HG02943 (cell line): ENCODE results near the gene DIS3L2.
"Not testable (repeated sequence)": the region's sequence is repeated elsewhere in the genome, so short reads cannot be mapped to it uniquely, and the experiment has no call there.

Source experiments
- ATAC-seq: cut with Tn5 transposase; IDR thresholded peaks from one replicate; pipeline ENCODE4 v1.9.1; 2021; ENCODE audit warnings: mild to moderate bottlenecking, low read depth, moderate library complexity; ENCODE audit not compliant: unreplicated experiment

DIS3L2 gene

GRCh38 chr2:232361646-232362045, 400.1 kb downstream of the DIS3L2 start:
- ATAC-seq, result no peak

- ATAC-seq, result no peak
Measured at GRCh38 chr2:232362174-232362900, 400.8 kb downstream of the DIS3L2 start.

GRCh38 chr2:232363064-232363783, 401.7 kb downstream of the DIS3L2 start:
- not testable (repeated sequence) for ATAC-seq

GRCh38 chr2:232363784-232364615, 402.5 kb downstream of the DIS3L2 start:
- ATAC-seq, result no peak

DNA sequence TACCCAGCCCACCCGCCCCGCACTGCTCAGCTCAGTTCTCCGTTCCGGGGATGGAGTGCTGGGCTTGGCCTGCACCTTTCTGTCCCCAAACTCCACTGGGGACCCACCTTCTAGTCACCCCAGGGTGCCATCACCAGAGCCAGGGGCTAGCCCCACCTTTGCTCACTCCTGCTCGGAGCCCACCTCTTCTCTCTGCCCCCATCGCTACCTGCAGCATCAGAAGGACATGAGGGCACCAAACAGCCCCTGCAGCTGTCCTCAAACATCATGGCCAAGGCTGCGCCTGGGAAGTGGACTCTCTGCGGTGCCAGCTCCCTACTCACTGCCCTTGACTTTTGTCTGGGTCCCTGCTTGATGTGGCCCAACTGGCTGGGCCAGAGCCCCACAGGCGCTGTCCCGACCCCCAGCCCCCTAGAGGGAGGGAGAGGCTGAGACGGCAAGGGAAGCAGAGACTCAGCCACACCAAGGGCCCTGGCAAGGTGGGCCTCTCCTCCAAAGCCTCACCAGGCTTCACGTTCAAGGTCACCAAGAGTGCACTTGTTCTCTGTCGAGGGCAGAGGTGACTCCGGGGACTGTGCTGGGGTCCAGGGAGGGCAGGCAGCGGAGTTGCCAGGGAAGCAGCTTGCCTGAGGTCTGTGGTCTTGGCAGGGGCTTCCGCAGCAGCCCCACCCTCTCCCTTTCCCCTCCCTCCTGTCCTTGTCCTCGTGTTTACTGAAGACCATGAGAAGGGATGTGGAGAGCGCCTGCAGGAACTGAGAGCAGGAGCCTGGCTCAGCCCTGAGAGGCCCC, 403.5 kb downstream of the DIS3L2 start:
- ATAC-seq, result not testable (repeated sequence)

- no peak for ATAC-seq
Measured at GRCh38 chr2:232365621-232366321, 404.3 kb downstream of the DIS3L2 start.

- ATAC-seq, result not testable (repeated sequence)
Measured at GRCh38 chr2:232366461-232366860, 404.9 kb downstream of the DIS3L2 start.

- no peak for ATAC-seq
Measured at GRCh38 chr2:232367016-232367415, 405.5 kb downstream of the DIS3L2 start.

GRCh38 chr2:232367591-232368233, 406.2 kb downstream of the DIS3L2 start:
- ATAC-seq, result no peak

- ATAC-seq, result no peak
Measured at GRCh38 chr2:232368311-232368731, 406.8 kb downstream of the DIS3L2 start.

- ATAC-seq, result no peak
Measured at GRCh38 chr2:232369126-232369951, 407.8 kb downstream of the DIS3L2 start.

DNA sequence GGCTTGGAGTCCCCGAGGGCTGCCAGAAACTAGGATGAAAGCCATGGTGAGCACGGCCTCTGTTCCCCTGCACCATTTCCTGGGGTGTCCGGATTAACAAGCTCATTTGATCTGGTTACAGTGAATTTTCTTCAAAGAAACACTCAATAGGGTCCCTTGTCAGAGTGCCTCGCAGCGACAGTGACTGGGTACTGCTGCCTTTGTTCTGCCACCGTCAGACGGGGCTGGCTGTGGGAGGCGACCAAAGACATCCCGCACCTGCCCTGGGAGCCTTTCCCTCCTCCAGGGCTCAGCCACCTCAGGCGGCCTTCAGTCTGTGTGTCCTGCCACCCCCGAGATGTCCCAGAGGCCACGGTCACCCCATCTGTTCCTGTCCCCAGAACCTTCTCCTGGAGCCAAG, 408.5 kb downstream of the DIS3L2 start:
- not testable (repeated sequence) for ATAC-seq

- ATAC-seq, result no peak
Measured at GRCh38 chr2:232372231-232373208, 411.0 kb downstream of the DIS3L2 start.

- no peak for ATAC-seq
Measured at GRCh38 chr2:232374356-232374755, 412.8 kb downstream of the DIS3L2 start.

DNA sequence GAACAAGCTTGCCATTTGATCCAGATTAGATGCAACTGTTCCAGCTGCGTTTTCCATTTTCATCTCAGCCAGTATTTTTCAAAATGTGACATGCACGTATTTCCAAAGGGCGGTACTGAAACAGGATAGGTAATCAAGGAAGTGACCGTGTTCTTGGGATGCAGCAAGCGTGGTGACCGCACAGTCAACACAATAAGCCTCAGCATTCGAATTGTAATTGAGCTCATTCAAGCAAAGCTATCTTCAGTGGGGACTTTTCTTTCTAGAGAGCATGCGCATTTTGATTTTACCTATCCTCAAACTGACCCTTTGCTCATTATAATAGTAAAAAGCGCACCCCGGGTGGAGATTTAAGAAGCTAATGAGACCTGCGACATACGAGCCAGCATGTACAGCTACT, 413.7 kb downstream of the DIS3L2 start:
- ATAC-seq, result no peak

DNA sequence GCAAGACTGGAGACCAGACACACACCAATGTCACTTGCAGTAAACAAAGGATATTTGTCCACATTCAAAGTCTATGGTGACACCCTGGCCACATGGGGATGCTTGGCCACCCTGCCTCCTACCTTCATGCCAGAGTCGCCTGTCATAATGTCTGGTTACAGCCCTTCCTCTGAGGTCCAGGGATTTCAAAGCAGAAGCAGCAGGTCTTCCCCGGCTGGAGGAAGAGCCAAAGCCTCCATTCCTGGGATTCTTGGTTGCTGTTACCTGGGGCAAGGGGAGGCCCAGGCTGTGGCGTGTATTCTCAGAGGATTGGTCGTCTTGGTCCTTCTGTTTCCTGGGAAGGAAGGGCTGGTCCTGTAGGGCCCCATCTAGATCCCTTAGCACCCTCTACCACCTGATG, 414.7 kb downstream of the DIS3L2 start:
- ATAC-seq, result no peak

- ATAC-seq, result no peak
Measured at GRCh38 chr2:232376713-232377112, 415.2 kb downstream of the DIS3L2 start.
